Hematopoietic multipotent progenitor cell (in vitro differentiated cells): ENCODE results near the gene BAZ2B. TPM values are rescaled to one million over a fixed set of nuclear protein-coding genes. Genes with fewer than 3 reads are reported as not detected.
A peak's percentile ranks its signal among the peaks of the same experiment; 100 is the strongest.
"Not testable (repeated sequence)": the region's sequence is repeated elsewhere in the genome, so short reads cannot be mapped to it uniquely, and the experiment has no call there.

Source experiments
- DNase-seq, 3 donors: peaks; one replicate each; pipeline ENCODE4 v3.0.0-alpha.2; 2011 to 2015; ENCODE audit warnings: low read depth in 2 of 3, low spot score in 2 of 3
- total RNA-seq: library from RNA; depleted of rRNA; stranded (reverse); fragments of >200 nt; gene quantifications from one replicate; pipeline ENCODE4 v1.2.3, GENCODE V29; 2012

BAZ2B gene, protein sequence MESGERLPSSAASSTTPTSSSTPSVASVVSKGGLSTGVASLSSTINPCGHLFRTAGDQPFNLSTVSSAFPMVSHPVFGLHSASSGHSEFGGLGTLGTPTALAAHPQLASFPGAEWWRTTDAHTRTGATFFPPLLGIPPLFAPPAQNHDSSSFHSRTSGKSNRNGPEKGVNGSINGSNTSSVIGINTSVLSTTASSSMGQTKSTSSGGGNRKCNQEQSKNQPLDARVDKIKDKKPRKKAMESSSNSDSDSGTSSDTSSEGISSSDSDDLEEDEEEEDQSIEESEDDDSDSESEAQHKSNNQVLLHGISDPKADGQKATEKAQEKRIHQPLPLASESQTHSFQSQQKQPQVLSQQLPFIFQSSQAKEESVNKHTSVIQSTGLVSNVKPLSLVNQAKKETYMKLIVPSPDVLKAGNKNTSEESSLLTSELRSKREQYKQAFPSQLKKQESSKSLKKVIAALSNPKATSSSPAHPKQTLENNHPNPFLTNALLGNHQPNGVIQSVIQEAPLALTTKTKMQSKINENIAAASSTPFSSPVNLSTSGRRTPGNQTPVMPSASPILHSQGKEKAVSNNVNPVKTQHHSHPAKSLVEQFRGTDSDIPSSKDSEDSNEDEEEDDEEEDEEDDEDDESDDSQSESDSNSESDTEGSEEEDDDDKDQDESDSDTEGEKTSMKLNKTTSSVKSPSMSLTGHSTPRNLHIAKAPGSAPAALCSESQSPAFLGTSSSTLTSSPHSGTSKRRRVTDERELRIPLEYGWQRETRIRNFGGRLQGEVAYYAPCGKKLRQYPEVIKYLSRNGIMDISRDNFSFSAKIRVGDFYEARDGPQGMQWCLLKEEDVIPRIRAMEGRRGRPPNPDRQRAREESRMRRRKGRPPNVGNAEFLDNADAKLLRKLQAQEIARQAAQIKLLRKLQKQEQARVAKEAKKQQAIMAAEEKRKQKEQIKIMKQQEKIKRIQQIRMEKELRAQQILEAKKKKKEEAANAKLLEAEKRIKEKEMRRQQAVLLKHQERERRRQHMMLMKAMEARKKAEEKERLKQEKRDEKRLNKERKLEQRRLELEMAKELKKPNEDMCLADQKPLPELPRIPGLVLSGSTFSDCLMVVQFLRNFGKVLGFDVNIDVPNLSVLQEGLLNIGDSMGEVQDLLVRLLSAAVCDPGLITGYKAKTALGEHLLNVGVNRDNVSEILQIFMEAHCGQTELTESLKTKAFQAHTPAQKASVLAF (N-terminal part only)
- total RNA-seq, result 72.7 TPM

DNA sequence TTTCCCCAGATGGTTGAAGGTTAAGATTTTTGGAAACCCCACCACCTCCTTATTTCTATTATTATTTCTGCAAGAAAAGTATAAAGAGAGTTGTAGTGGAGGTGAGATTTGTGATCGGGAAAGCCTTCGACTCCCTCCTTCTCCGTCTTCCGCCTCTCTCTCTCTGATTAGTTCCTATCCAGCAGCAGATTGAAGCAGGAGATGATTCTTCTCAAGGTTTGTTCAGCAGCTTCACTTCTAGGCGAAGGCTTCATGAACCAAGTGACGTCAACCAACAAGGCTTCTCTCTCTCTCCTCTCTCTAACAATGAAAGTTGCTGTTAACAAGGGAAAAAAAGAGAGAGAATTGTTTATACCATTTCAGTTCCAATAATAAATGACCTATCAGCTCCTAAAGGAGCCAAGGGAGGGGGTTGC lies at the start of gene BAZ2B:
Gene BAZ2B (minus strand): TSS at position 263 of the 416 bp plus-strand sequence. CDS start 137,829 bp downstream, outside the sequence.
- DNase-seq, result peak in 2 of 3 donors; percentile 57 to 81

DNA sequence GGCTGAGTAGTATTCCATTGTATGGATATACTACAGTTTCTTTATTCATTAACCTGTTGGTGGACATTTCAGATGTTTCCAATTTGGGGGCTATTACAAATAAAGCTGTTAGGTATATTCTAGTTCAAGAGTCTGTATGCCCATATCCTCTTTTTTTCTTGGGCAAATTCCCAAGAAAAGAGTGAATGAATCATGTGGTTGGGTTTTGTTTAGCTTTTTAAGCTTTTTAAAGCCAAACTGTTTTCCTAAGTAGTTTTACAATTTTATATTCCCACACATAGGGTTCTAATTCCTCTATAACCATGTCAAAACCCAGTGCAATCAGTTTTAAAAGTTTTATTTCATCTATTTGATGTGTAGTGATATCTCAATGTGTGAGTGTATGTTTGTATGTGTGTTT lies 44.9 kb upstream of the BAZ2B start:
- DNase-seq, result no peak

DNA sequence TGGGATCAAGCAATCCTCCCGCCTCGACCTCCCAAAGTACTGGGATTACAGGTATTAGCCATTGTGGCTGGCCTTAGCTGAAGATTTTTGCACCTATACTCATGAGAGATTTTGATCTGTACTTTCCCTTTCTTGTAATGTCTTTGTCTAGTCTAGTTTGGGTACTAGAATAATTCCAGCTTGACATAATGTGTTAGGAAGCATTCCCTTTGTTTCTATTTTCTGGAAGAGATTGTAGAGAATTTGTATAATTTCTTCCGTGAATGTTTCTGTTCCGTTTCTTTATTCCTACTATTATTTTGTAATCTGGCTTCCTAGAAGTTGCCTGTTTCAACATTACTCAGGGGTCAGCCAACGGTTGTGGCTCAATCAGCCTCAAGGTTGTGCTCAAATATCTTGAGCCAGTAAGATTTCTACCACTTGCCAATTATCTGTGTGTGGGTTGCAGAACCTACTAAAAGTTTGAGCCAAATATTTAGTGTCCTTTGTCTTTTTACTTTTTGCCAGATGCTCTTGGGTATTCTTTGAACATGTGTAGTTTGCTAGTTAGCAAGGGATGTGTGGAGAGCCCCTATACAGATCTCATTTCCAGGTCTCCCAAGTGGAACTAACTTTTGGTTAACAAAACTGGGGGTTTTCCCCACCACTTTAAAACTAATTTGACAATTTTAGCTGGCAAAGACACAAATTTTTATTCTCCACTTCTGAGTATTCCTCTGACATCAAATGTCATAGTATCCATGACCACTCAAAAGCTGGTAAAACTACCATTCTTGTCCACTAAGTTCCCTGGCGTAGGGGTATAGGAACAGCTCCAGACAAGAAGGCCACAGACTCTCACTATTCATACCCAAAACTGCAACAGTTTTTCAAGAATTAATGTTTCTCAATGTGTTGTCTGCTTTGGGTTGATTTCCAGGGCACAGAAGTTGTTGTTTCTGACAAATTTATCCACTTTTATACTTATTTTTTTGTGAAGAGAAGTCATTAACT lies 42.8 kb upstream of the BAZ2B start:
- no peak for DNase-seq

DNA sequence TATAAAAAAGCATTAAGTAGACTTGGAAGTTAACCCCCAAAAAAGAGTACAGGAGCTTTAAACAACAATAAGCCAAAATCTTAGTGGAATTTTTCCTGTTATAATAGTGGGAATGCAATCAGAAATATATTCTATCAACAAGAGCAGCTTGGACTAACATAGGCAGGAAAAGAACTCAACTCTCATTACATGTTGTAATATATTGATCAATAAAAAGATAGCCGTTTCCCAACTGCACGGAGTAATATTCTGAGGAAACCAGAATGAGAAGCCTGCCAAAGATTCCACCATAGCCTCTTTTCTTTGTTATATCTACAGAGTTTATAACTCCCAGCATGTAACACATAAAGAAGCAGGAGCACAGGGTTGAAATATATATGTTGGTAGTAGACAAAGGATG lies 37.6 kb upstream of the BAZ2B start:
- no peak for DNase-seq

DNA sequence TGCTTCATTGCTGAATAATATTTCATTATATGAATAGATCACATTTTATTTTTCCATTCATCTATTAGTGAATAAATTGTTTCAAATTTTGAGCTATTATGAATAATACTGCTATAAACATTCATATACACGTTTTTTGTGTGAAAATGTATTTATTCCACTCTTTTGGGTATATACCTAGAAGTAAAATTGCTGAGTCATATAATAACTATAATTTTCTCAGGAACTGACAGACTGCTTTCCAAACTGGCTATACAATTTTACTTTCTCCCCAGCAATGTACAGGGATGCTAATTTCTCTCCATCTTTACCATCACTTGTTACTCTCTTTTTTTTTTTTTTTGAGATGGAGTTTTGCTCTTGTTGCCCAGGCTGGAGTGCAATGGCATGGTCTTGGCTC lies 35.5 kb upstream of the BAZ2B start:
- DNase-seq, result no peak

DNA sequence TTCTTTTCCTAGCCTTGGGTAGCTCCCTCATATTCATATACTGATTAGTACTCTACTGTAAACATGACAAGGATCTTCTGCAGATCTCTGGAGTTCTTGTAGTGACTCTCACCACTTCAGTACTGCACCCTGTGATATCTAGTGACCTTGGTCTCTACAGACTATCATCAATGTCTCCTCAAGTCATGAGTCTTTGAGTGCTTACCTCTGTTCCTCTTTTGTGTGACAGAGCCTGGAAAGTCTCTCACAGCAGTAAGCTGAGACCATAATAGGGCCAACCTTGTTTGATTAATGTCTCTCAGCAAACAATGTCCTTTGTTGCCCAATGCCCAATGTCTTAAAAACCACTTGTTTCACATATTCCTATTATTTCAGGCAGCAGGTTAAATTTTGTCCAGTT lies 34.2 kb upstream of the BAZ2B start:
- DNase-seq, result no peak

DNA sequence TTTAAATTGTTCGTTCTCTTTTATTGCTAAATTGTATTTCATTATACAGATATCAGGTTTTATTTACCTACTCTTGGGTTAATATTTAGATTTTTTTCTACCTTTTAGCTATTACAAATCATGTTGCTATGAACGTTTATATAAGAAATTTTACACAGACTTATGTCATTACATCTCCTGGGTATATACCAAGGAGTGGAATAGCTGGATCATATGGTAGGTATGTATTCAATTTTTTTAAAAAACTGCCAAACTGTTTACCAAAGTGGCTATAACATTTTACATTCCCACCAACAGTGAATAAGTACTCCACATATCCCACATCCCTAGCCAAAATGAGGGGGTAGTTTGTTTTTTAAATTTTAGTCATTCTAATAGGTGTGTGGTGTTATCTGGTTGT lies 32.3 kb upstream of the BAZ2B start:
- DNase-seq, result no peak

DNA sequence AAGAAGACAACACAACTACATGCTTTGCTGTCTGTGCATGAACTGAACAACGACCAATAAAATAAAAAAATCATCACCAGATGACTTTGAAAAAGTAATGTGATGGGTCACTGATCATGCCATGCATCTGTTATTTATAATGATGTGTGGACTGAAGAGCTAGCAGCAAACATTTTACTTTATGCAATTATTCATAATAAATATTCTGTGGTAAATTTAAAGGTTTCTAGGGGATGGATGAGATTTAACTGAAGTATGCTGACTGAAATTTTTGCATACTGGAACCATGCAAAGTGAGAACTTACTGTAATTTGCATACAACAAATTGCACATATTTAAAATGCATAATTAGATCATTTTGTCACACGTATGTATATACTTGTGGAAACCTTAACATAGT lies 31.3 kb upstream of the BAZ2B start:
- no peak for DNase-seq

DNA sequence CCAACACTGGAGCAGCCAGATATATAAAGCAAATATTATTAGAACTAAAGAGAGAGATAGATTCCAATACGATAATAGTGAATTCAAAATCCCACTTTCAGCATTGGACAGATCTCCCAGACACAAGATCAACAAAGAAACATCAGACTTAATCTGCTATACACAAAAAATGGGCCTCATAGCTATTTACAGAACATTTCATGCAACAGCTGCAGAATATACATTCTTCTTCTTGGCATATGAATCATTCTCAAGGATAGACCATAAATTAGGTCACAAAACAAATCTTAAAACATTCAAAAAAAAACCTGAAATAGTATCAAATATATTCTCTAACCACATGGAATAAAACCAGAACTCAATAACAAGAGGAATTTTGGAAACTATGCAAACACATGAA lies 23.8 kb upstream of the BAZ2B start:
- DNase-seq, result no peak

DNA sequence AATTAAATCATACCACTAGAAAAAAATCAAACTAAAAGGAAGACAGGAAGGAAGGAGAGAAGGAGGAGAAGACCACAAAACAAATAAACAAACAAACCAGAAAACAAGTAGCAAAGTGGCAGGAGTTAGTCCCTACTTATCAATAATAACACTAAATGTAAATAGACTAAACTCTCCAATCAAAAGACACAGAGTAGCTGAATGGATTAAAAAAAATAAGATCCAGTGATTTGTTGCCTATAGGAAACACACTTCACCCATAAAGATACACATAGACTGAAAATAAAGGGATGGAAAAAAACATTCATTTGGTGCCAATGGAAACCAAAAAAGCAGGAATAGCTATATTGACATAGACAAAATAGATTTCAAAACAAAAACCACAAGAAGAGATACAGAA lies 23.4 kb upstream of the BAZ2B start:
- DNase-seq, result no peak

DNA sequence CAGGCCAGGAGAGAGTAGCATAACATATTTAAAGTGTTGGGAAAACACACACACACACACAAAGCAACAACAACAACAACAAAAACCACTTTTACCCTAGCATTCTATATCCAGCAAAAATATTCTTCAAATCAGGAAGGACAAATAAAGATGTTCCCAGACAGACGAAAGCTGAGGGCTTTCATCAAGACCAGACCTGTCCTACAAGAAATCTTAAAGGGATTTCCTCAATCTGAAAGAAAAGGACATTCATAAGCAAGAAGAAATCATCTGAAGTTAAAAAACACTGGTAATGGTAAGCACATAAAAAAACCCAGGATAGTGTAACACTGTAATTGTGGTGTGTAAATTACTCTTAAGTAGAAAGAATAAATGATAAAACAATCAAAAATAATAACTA lies 22.7 kb upstream of the BAZ2B start:
- no peak for DNase-seq

DNA sequence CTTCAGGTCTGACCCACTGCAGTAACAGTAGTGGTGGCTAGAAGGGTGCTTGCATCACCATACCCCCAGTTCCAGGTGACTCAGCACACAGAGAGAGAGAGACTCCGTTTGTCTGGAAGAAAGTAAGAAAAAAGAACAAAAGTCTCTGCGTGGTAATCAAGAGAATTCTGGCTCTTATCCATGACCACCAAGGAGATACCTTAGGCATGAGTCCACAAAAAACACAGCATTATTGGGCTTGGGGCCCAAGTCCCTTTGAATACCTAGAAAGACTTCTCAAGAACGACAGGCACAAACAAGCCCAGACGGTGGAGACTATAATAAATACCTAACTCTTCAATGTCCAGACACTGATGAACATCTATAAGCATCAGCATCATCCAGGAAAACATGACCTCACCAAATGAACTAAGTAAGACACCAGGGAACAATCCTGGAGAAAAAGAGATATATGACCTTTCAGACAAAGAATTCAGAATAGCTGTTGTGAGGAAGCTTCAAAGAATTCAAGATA lies 21.7 kb upstream of the BAZ2B start:
- DNase-seq, result no peak

DNA sequence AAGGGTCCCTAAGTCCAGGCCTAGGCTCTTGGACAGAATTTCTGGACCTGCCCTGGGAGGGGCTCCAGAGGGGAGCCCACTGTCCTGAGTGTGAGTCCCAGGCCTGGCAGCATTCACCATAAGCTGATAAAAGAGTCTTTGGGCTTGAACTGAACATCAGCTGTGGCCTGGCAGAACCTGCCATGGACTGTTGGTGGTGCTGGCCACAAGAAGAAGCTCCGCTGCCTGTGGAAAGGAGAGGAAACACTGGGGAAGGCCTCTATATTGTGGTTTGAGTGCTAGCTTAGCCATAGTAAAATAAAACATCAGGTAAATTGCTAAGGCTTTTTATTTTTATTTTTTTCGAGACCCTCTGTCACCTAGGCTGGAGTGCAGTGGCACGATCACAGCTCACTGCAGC lies 20.9 kb upstream of the BAZ2B start:
- no peak for DNase-seq

DNA sequence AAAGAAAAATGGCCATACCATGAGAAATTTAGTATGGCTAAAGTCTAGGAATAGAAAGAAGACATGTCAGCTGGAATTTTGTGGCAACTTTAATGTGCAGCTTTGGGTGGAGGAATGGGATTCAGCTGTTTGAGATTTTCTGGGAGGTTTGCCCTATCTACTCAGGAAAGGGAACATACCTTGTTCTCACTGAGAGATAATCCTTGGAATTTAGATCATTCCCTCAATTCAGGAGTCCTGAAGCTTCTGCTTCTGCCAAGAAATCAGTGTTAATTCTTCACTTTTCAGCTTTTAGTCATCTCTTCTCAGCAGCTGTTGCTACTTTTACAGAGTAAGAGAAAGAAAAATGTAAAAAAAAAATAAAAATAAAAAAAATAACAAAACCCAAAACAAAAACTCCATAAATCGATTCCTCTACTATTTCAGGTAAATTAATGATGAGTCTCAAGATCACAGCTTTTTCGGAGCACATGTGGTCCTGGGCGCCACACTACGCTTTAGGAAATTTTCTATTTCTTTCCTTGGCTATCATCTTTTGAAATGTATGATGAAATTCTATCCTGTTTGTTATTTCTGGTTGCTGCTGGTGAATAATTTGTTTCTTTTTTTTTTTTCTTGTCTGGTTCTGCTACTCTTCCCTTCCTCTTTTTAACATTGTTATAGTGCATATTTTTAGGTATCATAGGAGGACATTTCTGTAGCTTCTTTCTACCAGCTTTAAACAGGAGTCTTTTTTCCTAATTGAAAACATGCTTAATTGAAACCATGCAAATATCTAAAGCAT lies 18.9 kb upstream of the BAZ2B start:
- DNase-seq, result peak in 1 of 3 donors; percentile 23

DNA sequence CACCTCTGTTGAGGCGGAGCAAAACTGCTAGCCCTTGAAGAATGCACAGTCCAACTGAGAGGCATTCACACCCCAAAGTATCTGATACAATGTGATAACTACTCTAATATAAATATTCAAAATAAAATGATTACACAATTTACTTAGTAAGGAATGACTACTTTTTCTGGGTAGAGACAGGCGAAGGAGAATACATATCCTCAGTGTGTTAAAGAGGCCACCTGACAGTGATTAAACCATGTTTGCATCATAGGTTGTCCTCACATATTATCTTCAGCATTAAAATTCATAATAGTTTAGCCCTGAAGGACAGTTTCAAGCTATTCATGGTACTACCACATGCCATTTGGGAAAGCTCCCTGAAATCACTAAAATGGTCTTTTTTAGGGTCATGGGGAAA lies 16.9 kb upstream of the BAZ2B start:
- DNase-seq, result no peak

DNA sequence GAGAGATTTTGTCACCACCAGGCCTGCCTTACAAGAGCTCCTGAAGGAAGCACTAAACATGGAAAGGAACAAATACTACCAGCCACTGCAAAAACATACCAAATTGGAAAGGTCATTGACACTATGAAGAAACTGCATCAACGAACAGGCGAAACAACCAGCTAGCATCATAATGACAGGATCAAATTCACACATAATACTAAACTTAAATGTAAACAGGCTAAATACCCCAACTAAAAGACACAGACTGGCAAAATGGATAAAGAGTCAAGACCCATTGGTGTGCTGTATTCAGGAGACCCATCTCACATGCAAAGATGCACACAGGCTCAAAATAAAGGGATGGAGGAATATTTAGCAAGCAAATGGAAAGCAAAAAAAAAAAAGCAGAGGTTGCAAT lies 9.3 kb upstream of the BAZ2B start:
- not testable (repeated sequence) for DNase-seq

DNA sequence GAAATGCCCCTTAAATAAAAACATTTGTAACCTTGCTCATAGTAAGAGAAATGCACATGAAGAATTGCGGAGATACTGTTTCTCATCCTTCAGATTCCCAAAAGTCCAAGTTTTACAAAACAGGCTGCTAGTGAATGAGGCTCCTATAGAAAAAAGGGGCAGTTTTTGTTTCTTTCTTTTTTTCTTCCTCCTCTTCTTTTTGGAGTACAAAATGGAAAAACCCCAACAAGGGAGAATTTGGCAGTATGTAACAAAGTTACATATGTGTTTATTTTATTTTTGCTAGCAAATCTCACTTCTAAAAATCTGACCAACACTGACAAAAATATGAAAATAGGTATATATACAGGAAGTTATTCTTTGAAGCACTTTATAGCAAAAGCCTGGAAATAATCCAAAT lies 7.1 kb upstream of the BAZ2B start:
- no peak for DNase-seq

DNA sequence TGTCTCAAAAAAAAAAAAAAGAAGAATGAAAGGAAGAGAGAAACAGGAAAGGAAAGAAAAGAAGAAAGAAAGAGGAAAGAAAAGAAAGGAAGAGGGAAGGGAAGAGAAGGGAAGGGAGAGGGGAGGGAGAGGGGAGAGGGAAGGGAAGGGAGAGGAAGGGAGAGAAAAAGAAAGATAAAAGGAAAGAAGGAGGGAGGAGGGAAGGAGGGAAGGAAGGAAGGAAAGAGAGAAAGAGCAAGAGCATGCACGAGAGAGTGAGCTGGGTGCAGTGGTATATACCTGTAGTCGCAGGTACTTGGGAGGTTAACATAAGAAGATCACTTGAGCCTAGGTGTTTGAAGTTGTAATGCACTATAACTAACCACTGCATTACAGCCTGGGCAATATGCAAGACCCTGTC lies 6.6 kb upstream of the BAZ2B start:
- no peak for DNase-seq

DNA sequence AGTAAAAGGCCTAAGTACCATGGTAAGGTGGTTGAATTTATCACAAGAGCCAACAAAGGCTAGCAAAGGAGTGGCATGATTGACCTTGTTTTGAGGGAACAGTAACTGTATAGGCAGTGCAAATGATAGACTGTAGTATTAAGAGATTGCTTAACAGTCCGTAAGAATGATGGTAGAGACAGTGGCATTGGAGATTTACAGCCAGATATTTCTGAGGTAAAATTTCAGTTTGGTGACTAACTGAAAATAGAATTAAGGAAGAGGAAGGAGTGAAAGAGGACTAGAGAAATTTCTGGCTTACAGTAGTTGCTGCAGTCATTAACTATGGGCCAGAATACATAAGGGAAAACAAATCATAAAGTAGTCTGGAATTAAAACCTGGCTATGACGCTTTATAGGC lies 4.4 kb upstream of the BAZ2B start:
- DNase-seq, result peak in 1 of 3 donors; percentile 22
